HG03378 (cell line): ENCODE data around the gene TWNK.
"Not testable (repeated sequence)": the region's sequence is repeated elsewhere in the genome, so short reads cannot be mapped to it uniquely, and the experiment has no call there.

Experiments
- ATAC-seq: cut with Tn5 transposase; IDR thresholded peaks from one replicate; pipeline ENCODE4 v1.9.1; 2021; ENCODE audit warnings: mild to moderate bottlenecking, moderate library complexity; ENCODE audit not compliant: unreplicated experiment

TWNK gene

DNA sequence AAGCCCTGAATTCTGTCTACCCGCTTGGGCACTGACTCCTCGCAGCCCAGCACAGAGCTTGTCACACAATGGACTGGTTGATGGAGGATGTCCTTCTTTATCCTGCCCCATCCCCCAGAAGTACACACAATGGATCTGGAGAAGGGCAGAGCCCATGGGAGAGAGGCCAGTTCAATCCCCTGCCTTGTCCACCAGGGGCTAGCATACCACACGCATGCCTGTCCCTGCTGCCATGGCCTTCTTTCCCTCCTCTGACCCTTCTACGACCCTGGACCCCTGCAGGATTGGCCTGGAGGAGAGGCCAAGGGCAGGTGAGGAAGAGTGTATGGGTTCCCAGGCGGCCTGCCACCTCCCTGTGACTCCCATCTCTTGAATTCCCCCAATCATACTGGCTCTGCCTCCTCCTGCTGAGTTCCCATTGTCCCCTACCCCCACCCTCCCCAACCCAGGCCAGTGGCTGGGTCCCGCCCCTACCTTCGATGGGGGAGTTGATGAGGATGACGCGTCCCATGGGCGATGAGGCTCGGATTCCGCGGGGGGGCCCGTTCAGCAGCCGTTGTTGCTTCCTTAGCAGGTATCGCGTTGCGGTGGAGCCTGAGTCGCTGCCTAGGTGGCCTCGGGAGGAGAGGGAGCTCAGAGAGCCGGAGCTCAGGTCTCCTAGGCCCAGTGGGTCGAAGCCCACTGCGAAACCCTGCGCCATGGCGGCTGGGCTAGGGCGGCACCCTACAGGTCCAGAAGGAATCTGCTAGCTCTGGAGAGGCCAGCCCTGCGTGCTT lies 42.4 kb downstream of the TWNK start:
- ATAC-seq = no peak

DNA sequence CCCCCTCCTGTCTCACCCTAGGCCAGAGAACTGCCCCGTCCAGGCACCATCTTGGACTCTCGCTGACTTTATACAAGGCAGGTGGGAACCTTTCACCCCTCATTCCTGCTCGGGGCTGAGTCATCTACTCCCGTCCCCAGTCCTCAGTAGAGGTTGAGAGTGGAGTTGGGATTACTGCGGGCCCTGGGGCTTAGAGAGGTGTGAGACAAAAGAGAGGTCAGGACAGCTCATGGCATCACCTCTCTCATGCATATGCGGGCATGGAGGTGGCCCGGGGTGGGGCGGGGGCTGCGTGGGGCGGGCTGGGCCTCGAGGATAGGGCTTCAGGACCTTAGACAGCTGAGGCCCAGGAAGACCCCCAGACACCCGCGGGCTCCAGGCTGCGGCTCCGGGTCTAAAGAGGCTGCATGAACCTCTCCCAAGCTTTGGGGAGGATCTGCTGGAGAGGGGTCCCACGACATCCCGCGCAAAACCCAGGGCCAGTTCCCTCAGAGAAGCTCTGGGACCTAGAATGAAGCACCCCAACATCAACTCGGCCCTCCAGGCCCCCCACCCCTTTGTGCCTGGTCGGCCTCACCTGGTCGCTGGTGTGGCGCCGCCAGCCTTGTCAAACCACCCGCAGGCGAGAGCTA lies 43.3 kb downstream of the TWNK start:
- ATAC-seq = no peak

DNA sequence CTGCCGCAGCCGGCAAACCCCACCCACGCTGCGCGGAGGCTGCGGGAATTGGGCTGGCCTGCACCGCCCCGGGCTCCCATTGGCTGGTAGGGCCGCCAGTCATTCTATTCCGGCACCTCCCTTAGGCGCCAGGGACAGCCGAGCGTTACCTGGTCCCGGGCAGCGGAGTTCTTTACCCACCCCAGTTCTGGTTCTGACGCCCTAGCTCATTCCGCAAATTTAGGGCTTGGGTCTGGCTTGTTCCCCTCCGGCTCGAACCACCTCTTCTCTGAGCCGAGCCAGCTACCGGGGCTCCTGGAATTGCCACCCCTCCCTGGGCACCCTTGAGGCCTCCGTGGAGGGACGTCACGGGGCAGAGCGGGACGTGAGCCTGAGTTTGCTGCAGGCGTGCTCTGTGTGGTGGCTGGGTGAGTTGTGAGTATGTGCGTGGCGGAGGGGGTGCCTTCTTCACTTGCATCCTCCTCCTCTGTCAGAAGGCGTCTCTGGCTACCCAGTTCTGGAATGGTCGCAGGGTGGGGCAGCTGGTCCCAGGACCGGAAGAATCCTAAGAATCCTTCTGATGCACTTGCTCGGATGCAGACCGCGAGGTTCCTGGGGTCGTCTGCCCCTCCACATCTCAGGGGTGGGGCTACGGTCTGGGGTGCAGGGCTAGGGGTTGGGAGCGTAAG lies 43.9 kb downstream of the TWNK start, which contains the start of the genes PDZD7 and SFXN3:
Gene PDZD7 (minus strand): TSS at position 2 of the 668 bp plus-strand sequence. CDS start 910 bp downstream, outside the sequence.
Gene SFXN3 (plus strand): TSS at position 107 of the 668 bp plus-strand sequence. CDS start 3,461 bp downstream, outside the sequence.
- ATAC-seq = peak; percentile 70

DNA sequence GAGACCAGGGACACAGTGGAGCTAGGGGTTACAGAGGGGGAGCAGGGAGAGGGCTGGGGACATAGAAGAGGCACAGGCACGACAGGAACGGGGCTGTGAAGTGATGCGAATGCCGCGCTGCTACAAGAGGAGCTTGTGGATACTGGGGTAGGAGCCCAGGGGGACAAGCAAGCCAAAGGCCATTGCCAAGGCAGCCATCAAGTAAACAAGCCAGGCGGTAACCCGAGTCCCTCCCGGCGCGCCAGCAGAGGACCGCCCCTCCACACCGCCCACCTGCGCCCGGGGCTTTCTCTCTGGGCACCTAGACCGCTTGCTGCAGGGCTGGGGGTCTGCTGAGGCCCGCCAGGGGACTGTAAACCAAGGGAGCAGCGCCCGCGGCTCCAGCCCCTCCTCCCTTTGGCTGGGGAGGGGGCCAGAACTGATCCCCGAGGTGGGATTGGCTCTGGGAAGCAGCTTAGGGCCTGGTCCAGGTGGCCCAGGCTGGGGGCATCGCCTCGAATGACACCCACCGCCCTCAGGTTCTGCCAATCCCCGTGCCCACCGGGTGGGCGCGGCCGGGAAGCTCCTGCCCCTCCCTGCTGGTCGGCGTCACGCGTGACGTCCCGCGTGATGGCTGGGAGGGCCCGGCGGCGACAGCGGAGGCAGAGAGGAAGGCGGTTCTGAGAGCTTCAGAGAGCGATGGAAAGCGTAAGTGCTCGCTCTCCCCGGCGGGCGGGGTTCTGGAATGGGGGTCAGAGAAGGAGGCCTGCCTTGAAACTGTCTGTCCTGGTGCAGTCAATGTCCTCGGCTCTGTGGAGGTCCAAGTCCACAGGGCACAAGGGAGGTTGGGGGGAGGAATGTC lies 44.7 kb downstream of the TWNK start:
- ATAC-seq = no peak

DNA sequence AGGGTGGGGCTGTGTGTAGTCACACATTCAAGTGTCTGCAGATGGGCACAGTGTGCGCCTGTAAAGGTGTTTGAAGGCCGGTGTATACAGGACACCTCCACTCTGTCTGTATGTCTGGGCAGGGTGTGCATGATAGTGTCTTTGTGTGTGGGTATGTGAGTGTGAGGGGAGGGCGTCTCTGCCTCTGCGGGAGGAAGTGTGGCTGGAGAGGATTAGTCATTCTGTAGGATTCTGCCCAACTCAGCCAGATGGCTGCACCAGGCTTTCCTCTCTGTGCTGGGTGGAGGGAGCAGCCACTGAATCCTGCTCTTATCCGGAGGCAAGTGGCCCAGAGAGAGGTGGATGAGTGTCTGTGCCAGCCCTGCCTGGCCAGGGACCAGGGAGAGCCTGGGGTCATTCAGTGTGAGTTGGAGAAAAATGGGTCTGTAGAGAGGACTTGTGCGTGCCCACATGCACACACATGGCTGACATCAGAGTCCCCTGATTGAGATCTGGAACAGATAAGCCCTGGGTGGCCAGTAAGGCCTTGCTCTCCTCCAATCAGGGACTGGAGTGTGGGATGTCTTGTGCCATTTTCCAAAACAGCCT lies 45.4 kb downstream of the TWNK start:
- no peak for ATAC-seq

DNA sequence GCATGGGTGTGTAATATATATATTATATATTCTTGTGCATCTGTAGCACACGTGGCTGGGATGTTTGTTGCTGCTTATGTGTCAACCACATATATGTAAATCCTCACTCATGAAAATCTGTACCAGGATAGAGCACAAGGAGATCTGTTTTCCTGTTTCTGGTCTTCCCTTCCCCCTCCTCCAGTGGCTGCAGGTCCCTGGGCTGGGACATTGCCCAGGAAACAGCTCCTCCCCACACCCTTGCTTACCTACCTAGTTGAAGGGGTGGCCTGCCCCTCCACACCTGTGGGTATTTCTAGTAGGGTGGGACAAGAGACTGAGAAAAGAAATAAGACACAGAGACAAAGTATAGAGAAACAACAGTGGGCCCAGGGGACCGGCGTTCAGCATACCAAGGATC lies 45.9 kb downstream of the TWNK start:
- no peak for ATAC-seq

DNA sequence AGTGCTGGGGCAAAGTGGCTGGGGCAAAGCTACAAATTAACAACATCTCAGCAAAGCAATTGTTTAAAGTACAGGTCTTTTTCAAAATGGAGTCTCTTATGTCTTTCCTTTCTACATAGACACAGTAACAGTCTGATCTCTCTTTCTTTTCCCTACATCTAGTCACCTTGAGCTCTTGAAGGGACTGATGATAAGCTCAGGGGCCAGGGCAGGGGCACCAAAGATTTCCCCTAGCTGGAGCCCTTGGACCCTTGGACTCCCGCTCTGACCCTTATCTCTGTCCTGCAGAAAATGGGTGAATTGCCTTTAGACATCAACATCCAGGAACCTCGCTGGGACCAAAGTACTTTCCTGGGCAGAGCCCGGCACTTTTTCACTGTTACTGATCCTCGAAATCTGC lies 47.1 kb downstream of the TWNK start:
- not testable (repeated sequence) for ATAC-seq

DNA sequence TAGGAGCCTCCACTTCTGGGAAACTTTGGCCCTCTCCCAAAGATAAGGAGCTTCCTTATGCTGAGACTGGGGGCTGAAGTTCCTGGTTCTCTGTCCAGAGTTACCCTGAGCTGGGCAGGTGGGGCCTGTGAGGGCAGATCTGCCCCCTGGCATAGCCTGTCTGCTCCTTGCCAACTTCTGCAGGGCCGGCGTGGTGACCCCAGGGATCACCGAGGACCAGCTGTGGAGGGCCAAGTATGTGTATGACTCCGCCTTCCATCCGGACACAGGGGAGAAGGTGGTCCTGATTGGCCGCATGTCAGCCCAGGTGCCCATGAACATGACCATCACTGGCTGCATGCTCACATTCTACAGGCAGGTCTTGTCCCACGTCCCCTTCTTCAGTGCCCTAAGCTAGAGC lies 48.0 kb downstream of the TWNK start:
- ATAC-seq = no peak

DNA sequence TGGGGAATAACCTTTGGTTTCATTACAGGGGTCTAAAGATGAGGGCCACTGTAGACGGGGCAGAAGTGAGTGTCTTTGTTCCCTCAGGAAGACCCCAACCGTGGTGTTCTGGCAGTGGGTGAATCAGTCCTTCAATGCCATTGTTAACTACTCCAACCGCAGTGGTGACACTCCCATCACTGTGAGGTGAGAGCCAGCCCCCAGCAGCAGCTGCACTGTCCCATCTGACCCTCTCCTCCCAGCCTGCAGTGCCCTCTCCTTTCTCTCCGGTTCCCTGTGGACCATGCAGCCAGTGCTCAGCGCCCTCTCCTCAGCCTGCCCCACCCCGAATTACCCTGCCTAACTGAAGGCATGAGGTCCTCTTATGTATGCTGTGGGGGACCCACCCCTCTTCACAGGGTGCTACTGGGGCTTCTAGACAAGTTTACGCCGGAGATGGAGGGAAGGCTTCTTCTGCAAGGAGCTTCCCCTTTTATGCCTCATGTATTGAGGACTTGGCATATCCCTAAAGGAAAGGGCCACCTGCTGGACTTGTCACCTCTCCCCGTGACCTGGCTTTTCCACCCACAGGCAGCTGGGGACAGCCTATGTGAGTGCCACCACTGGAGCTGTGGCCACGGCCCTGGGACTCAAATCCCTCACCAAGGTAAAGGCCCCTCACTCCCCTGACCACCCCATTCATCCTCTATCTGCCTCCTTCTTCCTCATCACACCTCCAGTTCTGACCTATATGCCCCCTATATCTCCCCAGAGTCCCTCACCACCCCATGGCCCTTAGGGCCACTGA lies 48.8 kb downstream of the TWNK start:
- no peak for ATAC-seq

DNA sequence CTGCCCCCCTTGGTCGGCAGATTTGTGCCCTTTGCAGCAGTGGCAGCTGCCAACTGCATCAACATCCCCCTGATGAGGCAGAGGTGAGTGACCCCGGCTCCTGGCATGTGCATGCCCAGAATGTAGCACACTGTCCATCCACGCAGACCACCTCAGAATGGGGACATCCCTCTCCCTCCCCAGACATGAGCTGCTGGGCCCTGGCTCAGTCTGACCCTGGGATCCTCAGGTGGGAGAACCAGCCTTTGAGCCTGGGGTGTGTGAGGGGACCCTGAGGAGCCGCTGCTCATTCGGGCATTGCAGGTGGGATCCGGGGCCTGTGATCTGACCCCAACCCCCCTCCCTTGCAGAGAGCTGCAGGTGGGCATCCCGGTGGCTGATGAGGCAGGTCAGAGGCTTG lies 49.4 kb downstream of the TWNK start:
- ATAC-seq = no peak

DNA sequence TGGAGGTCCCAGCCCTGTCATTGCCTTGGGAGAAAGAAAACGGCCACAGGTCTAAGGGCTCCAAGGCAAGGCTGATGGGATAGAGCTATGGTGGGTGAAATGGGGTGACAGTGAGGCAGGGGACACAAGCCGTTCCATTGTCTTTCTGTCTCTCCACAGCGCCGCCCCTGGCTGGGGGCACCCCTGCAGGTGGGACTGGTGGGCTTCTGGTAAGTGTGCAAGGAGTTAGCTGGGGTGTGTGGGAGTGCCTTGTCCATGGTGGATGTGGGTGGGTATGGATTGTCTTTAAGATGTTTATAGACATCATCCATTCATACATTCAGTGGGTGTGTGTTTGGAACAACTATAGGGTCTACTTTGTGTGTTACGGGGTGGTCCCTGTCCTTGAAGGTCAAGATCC lies 51.1 kb downstream of the TWNK start:
- no peak for ATAC-seq

DNA sequence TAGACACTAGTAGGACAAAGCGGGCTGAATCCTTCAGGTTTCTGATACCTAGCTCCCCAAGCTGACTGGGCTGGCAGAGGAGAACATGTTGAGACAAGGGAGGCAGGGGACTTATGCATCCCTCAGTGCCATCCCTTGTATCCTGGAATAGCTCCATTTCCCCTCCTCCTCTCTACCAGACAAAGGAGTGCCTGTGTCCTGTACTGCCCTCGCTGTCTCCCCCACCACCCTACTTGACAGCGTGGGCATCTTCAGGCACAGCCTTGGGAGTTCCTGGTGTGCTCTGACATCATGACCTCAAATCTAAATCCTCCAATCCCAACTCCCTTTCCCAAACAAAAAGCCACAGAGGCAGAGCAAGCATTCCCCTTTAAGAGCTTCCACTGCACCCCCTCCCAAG lies 52.7 kb downstream of the TWNK start:
- no peak for ATAC-seq

DNA sequence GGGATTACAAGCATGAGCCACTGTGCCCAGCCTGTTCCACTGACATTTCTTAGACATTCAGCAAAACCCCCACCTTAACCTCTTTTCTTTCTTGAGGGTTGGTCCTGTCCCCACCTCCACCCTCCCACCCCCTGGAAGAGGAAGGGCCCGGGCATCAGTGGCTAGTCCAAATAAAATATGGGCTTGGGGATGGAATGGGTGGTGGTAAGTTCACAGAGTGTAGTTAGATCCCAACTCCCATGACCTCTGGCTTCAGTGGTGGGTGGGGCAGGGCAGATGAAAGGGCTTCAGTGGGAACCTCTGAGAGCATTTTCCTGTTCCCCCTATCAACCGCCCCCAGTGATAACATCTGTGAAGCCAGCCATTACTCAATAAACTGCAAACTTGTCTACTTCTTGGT lies 53.5 kb downstream of the TWNK start:
- no peak for ATAC-seq

DNA sequence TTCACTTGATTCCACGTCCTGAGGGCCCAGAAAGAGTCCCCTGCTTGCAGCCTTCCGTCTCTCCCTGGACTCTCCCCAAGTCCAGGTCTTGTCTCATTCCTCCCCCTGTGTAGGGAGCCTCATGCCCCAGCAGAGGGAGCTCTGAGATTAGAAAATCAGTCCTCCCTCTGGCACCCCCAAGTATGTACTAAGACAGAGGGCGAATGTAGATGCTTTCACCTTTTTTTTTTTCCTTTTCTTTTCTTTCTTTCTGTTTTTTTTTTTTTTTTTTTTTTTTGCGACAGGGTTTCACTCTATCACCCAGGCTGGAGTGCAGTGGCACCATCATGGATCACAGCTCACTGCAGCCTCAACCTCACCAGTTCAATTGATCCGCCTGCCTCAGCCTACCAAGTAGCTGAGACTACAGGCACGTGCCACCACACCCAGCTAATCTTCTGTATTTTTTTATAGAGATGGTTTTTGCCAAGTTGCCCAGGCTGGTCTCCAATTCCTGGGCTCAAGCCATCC lies 54.0 kb downstream of the TWNK start:
- ATAC-seq = peak; percentile 48

DNA sequence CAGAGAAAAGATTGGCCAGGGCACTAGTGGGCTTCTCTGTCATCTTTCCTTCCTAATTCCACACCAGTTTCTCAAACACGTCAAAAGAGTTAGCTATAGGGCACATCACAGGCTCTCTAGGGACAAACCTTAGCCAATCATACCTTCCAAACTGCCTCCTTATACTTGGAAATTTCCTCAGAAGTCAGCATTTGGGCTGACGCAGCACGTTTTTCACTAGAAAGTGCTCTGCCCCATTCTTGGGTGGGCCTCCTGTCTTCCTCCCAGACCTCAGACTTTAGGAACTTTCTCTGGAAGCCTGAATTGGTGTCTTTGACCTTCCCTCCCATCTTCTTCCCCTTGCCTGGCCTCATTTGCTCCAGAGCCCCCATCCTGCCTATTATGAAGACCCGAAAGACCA lies 54.8 kb downstream of the TWNK start:
- ATAC-seq = no peak

DNA sequence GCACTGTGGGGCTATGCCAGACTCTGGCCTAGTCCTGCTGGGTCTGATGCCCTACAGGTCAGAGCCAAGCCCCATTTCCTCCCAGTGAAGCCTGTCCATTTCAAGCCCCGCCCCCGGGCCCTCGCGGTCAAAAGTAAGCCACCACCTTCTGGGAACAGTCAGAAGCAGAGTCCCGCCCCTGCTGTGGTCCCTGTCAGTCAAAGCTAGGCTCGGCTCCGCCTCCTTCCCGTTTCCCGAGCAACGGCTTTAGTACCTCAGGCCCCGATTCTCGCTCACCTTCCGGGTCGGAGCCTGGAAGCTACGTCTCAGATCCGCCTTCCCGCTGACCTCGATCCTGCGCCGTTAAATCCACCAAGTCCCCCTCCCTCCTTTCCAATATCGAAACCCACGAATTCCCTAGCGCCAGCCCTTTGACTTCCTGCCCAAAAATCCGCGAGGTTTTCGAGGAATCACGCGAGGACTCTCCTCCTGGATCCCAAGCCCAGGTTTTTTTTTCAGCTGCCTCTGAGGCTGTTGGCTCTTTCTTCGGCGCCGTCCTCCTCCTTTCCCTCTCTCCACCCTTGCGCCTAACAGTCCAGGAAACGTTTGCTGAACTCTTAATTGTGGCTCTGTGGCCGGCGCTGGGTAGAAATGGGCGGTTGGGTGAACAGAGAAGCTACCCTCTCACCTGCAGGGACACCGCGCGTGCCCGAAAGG lies 55.5 kb downstream of the TWNK start:
- ATAC-seq = peak; percentile 79

DNA sequence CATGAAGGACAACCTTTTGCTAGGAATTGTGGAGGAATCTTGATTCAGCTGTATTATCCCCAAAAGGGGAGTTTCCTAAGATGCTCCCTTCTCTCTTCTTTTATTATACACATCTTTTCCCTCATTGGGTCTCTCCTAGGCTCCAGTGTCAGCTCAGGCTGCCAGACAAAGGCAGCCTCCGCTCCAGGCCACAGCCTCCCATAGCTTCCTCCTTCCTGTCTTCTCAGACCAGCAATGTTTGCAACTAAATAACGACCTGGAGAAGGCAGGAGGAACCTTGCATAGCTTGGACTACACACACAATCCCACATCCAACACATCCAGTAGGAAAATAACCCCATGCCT lies 56.0 kb downstream of the TWNK start:
- no peak for ATAC-seq
